Activated naive CD8-positive, alpha-beta T cell (primary cell): Measurements from ENCODE around the gene ZNF469.
"Not testable (repeated sequence)": the region's sequence is repeated elsewhere in the genome, so short reads cannot be mapped to it uniquely, and the experiment has no call there.

ENCODE experiments used
- H3K27ac Mint-ChIP-seq: one replicate; pipeline ENCODE4 v1.8.0; 2021; ENCODE audit warnings: mixed read lengths
- H3K27me3 Mint-ChIP-seq: one replicate; pipeline ENCODE4 v1.8.0; 2021; ENCODE audit warnings: mixed read lengths
- H3K36me3 Mint-ChIP-seq: one replicate; pipeline ENCODE4 v1.8.0; 2021; ENCODE audit warnings: mixed read lengths
- H3K4me1 Mint-ChIP-seq: one replicate; pipeline ENCODE4 v1.8.0; 2021; ENCODE audit warnings: low read depth, mixed read lengths
- H3K4me3 Mint-ChIP-seq: one replicate; pipeline ENCODE4 v1.8.0; 2021; ENCODE audit warnings: mild to moderate bottlenecking, mixed read lengths
- H3K9me3 Mint-ChIP-seq: one replicate; pipeline ENCODE4 v1.8.0; 2021; ENCODE audit warnings: low read depth, mixed read lengths

The ZNF469 gene

GRCh38 chr16:88410297-88410968, 27.7 kb downstream of the ZNF469 start:
- not testable (repeated sequence) for H3K4me3 Mint-ChIP-seq, H3K36me3 Mint-ChIP-seq, H3K4me1 Mint-ChIP-seq, H3K9me3 Mint-ChIP-seq, H3K27ac Mint-ChIP-seq, H3K27me3 Mint-ChIP-seq

GRCh38 chr16:88411951-88412576, 29.3 kb downstream of the ZNF469 start:
- Mint-ChIP-seq H3K9me3 (no peaks in the 10 kb centered on the region), H3K4me3 (no peak overlapping the region), H3K27me3 (peaks cover 1% of the 10 kb centered on the region), H3K27ac (no peak overlapping the region), H3K36me3 (no peaks in the 10 kb centered on the region), H3K4me1 (peaks cover 5% of the 10 kb centered on the region)

GRCh38 chr16:88412766-88413165, 30.0 kb downstream of the ZNF469 start:
- H3K27ac Mint-ChIP-seq = no peak overlapping the region

GRCh38 chr16:88413231-88413630, 30.5 kb downstream of the ZNF469 start:
- Mint-ChIP-seq H3K9me3 (no peaks in the 10 kb centered on the region), H3K4me3 (no peak overlapping the region), H3K27ac (no peak overlapping the region), H3K27me3 (peaks cover 1% of the 10 kb centered on the region), H3K4me1 (no peaks in the 10 kb centered on the region), H3K36me3 (no peaks in the 10 kb centered on the region)

More at GRCh38 chr16:88412766-88413165, 30.0 kb downstream of the ZNF469 start:
- H3K27me3 Mint-ChIP-seq = peaks cover 1% of the 10 kb centered on the region
- H3K36me3 Mint-ChIP-seq = no peaks in the 10 kb centered on the region
- H3K4me1 Mint-ChIP-seq = peaks cover 3% of the 10 kb centered on the region
- H3K9me3 Mint-ChIP-seq = no peaks in the 10 kb centered on the region
- no peak overlapping the region for H3K4me3 Mint-ChIP-seq

- no peak overlapping the region for H3K27ac Mint-ChIP-seq
- H3K9me3 Mint-ChIP-seq = no peaks in the 10 kb centered on the region
- H3K4me3 Mint-ChIP-seq = no peak overlapping the region
- peaks cover 1% of the 10 kb centered on the region for H3K27me3 Mint-ChIP-seq
- no peaks in the 10 kb centered on the region for H3K4me1 Mint-ChIP-seq
- no peaks in the 10 kb centered on the region for H3K36me3 Mint-ChIP-seq
Measured at GRCh38 chr16:88413631-88414030, 30.9 kb downstream of the ZNF469 start.

- H3K36me3 Mint-ChIP-seq = no peaks in the 10 kb centered on the region
- H3K4me1 Mint-ChIP-seq = no peaks in the 10 kb centered on the region
- H3K27ac Mint-ChIP-seq = no peak overlapping the region
- no peak overlapping the region for H3K4me3 Mint-ChIP-seq
- no peaks in the 10 kb centered on the region for H3K9me3 Mint-ChIP-seq
- H3K27me3 Mint-ChIP-seq = peaks cover 1% of the 10 kb centered on the region
Measured at GRCh38 chr16:88414521-88415380, 32.0 kb downstream of the ZNF469 start.

GRCh38 chr16:88415381-88415705, 32.6 kb downstream of the ZNF469 start:
- Mint-ChIP-seq H3K27ac (no peak overlapping the region), H3K27me3 (peaks cover 1% of the 10 kb centered on the region), H3K4me3 (no peak overlapping the region), H3K36me3 (no peaks in the 10 kb centered on the region), H3K9me3 (no peaks in the 10 kb centered on the region), H3K4me1 (no peaks in the 10 kb centered on the region)

- Mint-ChIP-seq H3K9me3 (no peaks in the 10 kb centered on the region), H3K36me3 (no peaks in the 10 kb centered on the region), H3K27me3 (peaks cover 1% of the 10 kb centered on the region), H3K4me3 (no peak overlapping the region), H3K4me1 (no peaks in the 10 kb centered on the region), H3K27ac (no peak overlapping the region)
Measured at GRCh38 chr16:88415713-88416323, 33.1 kb downstream of the ZNF469 start.

- H3K4me1 Mint-ChIP-seq = no peaks in the 10 kb centered on the region
- peaks cover 1% of the 10 kb centered on the region for H3K27me3 Mint-ChIP-seq
- H3K36me3 Mint-ChIP-seq = no peaks in the 10 kb centered on the region
- no peaks in the 10 kb centered on the region for H3K9me3 Mint-ChIP-seq
- H3K4me3 Mint-ChIP-seq = no peak overlapping the region
- H3K27ac Mint-ChIP-seq = no peak overlapping the region
Measured at GRCh38 chr16:88416686-88417085, 33.9 kb downstream of the ZNF469 start.

GRCh38 chr16:88417684-88418476, 35.1 kb downstream of the ZNF469 start:
- Mint-ChIP-seq H3K36me3 (no peaks in the 10 kb centered on the region), H3K27ac (no peak overlapping the region), H3K27me3 (peaks cover 1% of the 10 kb centered on the region), H3K4me3 (no peak overlapping the region), H3K9me3 (no peaks in the 10 kb centered on the region), H3K4me1 (no peaks in the 10 kb centered on the region)

GRCh38 chr16:88418869-88419268, 36.1 kb downstream of the ZNF469 start:
- H3K27me3 Mint-ChIP-seq = peaks cover 1% of the 10 kb centered on the region
- H3K9me3 Mint-ChIP-seq = no peaks in the 10 kb centered on the region
- no peaks in the 10 kb centered on the region for H3K4me1 Mint-ChIP-seq
- no peak overlapping the region for H3K27ac Mint-ChIP-seq
- no peaks in the 10 kb centered on the region for H3K36me3 Mint-ChIP-seq
- no peak overlapping the region for H3K4me3 Mint-ChIP-seq

GRCh38 chr16:88419790-88420189, 37.0 kb downstream of the ZNF469 start:
- Mint-ChIP-seq H3K9me3 (no peaks in the 10 kb centered on the region), H3K4me3 (no peak overlapping the region), H3K27ac (no peak overlapping the region), H3K27me3 (peaks cover 1% of the 10 kb centered on the region), H3K36me3 (no peaks in the 10 kb centered on the region), H3K4me1 (peaks cover 4% of the 10 kb centered on the region)

- Mint-ChIP-seq H3K27ac (no peak overlapping the region), H3K9me3 (no peaks in the 10 kb centered on the region), H3K36me3 (no peaks in the 10 kb centered on the region), H3K4me1 (peaks cover 4% of the 10 kb centered on the region), H3K4me3 (no peak overlapping the region), H3K27me3 (peaks cover 1% of the 10 kb centered on the region)
Measured at GRCh38 chr16:88420496-88420895, 37.7 kb downstream of the ZNF469 start.

GRCh38 chr16:88421301-88421700, 38.5 kb downstream of the ZNF469 start:
- no peak overlapping the region for H3K4me3 Mint-ChIP-seq
- no peaks in the 10 kb centered on the region for H3K36me3 Mint-ChIP-seq
- H3K9me3 Mint-ChIP-seq = no peaks in the 10 kb centered on the region
- H3K4me1 Mint-ChIP-seq = peaks cover 4% of the 10 kb centered on the region
- H3K27ac Mint-ChIP-seq = no peak overlapping the region
- peaks cover 1% of the 10 kb centered on the region for H3K27me3 Mint-ChIP-seq
